GM21515 (cell line): Measurements from ENCODE around the gene SLC12A8.

Source experiments
- ATAC-seq: cut with Tn5 transposase; IDR thresholded peaks from one replicate; pipeline ENCODE4 v1.9.1; 2021; ENCODE audit not compliant: unreplicated experiment

SLC12A8 gene

DNA sequence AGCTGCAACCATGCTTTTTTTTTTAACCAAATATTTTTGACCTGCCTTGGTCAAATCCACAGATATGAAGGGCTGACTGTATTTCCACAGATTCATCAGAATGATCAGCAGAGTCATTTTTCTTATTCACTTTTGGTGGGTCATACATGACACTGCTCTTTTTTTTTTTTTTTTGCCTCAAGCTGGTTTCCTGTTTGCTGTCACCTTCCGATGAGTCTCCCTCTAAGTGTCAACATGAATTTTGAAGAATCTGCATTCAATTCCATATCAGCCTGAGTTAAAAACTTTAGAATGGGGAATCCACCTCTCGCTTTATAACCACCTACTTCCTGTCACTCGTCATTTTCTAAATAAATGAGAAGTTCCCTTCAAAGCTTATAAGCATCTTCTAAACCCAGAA lies 2.2 kb upstream of the SLC12A8 start:
- ATAC-seq = no peak

- no peak for ATAC-seq
Observed at GRCh38 chr3:125213946-125214542, 1.5 kb upstream of the SLC12A8 start.

DNA sequence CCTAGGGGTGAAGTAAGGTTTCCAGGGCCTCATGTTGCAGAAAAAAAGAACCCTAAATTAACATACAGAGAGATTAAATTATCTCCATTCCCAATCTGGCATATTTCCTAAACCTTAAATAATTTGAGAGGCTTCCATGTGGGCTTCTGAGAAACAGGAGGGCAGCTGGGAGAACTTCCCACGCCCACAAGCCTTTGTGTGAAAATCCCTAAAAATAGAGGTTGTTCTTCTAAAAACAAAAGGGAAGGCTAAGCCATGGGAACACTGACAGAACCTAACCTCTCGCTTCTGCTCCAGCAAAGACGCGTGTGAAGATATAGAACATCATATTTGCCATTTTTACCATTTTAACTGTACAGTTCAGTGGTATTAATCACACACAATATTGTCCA lies 812 bp upstream of the SLC12A8 start:
- ATAC-seq = no peak

DNA sequence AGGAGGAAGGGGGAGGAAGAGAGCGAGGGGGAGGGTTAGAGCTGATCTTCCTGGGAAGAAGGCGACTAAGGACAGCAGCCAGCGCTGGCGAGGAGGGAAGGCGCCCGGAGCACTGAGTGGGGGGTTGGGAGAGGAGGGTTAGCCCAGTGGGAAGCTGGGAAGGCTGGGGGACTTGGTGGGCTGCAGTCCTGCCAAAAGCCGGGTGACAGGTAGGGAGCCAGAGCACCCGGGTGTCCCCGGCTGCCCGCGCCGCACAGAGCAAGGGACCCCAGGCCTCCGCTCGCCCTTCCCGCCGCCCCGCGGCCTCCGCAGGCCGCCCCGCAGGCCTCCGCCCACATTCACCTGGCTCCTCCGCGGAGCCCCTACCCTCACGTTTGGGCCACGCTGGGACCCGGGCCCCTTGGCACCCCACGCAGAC lies 448 bp downstream of the SLC12A8 start:
- no peak for ATAC-seq

- ATAC-seq = no peak
Observed at GRCh38 chr3:125211523-125212090, 941 bp downstream of the SLC12A8 start.

- no peak for ATAC-seq
Observed at GRCh38 chr3:125207949-125208568, 4.5 kb downstream of the SLC12A8 start.

- no peak for ATAC-seq
Observed at GRCh38 chr3:125207507-125207906, 5.0 kb downstream of the SLC12A8 start.

DNA sequence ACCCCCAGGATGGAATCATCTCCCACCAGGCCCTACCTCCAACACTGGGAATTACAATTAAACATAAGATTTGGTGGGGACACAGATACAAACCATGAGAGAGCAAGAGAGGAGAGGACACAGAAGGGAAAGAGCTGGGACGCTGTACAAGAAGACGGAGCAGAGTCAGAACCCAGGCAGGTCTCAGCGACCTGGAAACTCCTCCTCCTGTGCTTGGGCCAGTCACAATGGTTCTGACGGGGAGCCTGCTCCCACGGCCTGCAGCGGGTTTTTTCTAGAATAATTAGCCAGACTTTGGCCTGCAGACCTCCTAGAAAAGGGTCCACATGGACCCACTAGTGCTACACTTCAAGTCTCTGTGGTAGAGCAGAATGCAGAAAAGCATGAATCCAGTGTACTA lies 5.6 kb downstream of the SLC12A8 start:
- no peak for ATAC-seq

GRCh38 chr3:125203731-125204130 lies 8.8 kb downstream of the SLC12A8 start:
- no peak for ATAC-seq

DNA sequence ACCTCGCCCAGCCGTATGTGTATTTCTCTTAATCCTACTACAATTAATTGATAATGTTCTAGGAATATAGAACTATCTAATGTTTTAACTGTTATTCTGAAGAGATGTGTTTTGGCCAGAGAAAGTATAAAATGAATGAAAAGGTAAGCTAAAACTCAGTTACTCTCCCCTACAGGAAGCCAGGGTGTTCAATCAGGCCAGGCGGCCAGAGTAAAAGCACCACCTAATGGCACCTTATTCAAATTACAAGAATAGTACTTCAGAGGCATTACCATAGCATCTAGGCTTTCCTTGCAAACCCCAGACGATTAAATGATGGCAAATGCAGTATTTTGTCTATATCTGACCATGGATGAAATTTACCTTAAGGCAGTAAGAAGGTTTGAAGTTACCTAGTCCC lies 10.4 kb downstream of the SLC12A8 start:
- ATAC-seq = no peak

DNA sequence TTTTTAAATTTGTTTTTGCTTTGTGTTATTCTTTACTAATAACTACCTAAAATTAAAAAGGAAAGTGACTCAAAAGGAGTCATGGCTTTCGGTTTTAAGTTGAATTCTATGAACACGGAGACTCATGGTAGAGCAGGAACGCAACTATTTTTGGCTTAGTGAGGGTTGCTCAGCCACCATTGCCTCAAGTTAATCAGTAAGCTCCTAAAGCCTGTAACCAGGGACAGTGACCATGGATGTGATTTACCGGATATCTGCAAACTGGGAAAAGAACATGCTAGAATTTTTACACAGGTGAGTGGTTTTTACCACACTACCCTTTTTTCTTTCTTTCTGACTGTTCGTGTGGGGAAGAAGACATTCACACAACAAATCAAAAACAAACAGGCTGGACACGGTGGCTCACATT lies 11.8 kb downstream of the SLC12A8 start:
- ATAC-seq = peak; percentile 68

GRCh38 chr3:125194849-125195601 lies 17.5 kb downstream of the SLC12A8 start:
- ATAC-seq = no peak

- no peak for ATAC-seq
Observed at GRCh38 chr3:125194061-125194848, 18.3 kb downstream of the SLC12A8 start.

DNA sequence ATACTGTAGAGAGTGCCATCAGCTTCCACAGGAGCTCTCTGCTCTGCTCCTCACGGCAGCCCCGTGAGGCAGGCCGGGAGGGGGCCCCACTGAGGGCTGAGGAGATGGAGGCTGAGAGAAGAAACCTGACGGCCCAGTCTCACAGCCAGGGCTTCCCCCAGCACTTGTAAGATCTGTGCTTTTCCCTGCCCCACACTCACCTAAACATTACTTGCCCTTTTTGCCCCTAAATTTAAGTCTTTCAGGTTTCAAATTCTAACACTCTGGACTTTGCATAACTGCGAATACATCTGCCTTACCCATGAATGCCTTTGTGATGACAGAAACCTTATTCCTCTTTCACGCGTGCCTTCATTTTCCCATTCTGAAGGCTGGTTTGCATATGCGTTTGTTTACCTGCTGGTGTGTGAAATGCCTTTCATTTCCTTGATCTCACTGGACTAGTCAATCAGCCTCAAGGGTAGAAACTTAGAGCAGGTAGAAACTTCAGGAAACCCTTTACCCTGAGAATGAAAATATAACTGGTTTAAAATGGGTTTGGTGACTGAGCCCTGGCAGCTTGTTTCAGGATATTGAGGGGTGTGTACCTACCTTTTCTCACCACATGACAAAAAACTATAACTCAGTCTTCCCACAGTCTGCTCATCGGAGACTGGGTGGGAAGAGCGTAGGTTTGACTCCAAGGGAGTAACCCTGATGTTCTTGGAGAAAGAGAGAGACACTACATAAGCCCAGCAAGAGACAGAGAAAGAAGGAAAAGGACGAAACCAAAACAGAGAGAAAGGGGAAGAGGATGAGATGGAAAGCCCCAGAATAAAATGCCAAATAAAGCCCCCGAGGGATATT lies 20.1 kb downstream of the SLC12A8 start:
- ATAC-seq = peak; percentile 61

- ATAC-seq = no peak
Observed at GRCh38 chr3:125191730-125192129, 20.8 kb downstream of the SLC12A8 start.

DNA sequence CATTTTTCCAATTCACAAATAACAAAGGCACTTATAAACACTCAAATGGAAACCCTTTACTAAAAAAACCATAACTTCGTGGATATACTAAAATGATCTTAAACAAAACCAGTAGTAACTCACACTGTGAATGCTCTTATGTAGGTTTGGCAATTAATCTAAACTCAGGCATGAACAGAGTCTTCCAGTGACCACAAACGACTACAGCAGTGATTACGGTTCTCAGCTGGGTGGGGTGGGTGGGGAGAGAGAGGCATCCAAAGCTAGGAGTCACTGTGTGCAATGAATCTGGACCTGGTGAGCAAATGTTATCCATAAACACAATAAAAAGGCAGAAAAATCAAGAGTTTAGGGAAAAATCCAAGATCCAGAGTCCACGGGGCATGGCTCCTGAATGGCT lies 21.3 kb downstream of the SLC12A8 start:
- no peak for ATAC-seq

DNA sequence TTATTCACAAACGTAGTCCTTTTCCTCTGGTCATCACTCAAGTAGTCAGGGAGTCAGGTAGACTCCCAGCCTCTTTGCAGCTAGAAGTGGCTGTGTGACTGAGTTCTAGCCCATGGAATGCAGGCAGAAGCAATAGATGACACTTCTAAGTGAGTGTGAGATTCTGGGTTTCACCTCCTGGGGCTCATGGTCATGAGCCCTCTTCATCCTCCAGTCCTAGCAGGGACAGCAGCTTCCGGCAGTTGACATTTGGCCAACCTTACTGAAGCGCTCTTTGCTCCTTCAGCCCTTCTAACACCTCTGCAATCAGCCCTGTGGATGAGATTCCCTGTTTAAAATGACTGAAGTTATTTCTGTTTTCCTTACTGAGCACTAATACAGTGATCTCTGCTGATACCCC lies 21.8 kb downstream of the SLC12A8 start:
- ATAC-seq = no peak

- no peak for ATAC-seq
Observed at GRCh38 chr3:125189378-125190165, 23.0 kb downstream of the SLC12A8 start.

- ATAC-seq = no peak
Observed at GRCh38 chr3:125188955-125189354, 23.6 kb downstream of the SLC12A8 start.

DNA sequence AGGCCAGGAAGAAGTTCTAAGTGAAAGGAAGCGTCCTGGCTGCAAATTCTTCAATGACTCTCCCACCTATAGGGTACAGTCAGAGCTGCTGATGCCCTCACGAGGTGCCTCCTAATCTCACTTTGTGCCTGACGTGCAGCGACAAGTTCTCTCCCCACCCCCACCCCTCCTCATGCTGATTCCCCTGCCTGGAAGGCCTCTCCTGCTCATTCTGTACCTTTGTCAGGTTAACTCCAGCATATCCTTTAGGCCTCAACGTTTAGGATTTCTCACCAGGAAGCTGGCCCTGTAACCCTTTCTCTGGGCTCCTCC lies 25.0 kb downstream of the SLC12A8 start:
- no peak for ATAC-seq
